ENCODE measurements around the gene RAB1A. TPM values are rescaled to one million over a fixed set of nuclear protein-coding genes. Genes with fewer than 3 reads are reported as not detected.

The RAB1A gene
- polyA plus RNA-seq, 1 donor (not counting 4 experiments of a cell fraction or from before 2014, with no cell fraction given), result 274 TPM

GRCh38 chr2:65159906-65160305, 30.0 kb upstream of the RAB1A start:
- TF ChIP-seq, protein P1, sequence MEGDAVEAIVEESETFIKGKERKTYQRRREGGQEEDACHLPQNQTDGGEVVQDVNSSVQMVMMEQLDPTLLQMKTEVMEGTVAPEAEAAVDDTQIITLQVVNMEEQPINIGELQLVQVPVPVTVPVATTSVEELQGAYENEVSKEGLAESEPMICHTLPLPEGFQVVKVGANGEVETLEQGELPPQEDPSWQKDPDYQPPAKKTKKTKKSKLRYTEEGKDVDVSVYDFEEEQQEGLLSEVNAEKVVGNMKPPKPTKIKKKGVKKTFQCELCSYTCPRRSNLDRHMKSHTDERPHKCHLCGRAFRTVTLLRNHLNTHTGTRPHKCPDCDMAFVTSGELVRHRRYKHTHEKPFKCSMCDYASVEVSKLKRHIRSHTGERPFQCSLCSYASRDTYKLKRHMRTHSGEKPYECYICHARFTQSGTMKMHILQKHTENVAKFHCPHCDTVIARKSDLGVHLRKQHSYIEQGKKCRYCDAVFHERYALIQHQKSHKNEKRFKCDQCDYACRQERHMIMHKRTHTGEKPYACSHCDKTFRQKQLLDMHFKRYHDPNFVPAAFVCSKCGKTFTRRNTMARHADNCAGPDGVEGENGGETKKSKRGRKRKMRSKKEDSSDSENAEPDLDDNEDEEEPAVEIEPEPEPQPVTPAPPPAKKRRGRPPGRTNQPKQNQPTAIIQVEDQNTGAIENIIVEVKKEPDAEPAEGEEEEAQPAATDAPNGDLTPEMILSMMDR (optimal IDR thresholded peaks at IDR 0.05 in 1 of 3, IDR thresholded peaks at IDR 0.05 in 1 of 3, conservative IDR thresholded peaks at IDR 0.05 in 1 of 3; ENCODE audit: extremely low read depth in 1 of 3, insufficient read depth in 2 of 3, low read length in 3 of 3), result no peak
- TF ChIP-seq EZH2 (IDR thresholded peaks at IDR 0.05; ENCODE audit: low read length), result no peak
- no peaks in the 10 kb centered on the region for H3K27me3 ChIP-seq (ENCODE audit: control insufficient read depth, extremely low read depth, insufficient read depth, low read length)
- H3K36me3 ChIP-seq (ENCODE audit: control insufficient read depth in 2 of 2, extremely low read depth in 1 of 2, insufficient read depth in 2 of 2, low read length in 2 of 2), result no peaks in the 10 kb centered on the region
- H3K79me2 ChIP-seq (ENCODE audit: control insufficient read depth, insufficient read depth, low read length), result no peaks in the 10 kb centered on the region
- no peak overlapping the region for H2AFZ ChIP-seq (ENCODE audit: control insufficient read depth, low read length)
- H3K4me2 ChIP-seq (ENCODE audit: control insufficient read depth, extremely low read depth, insufficient read depth, low read depth, low read length), result no peak overlapping the region
- dilution Hi-C loops (cut with MboI; ENCODE audit: extremely low pct_ligation_motif_present, low sequenced_read_pairs), result no loop called here
- no peaks in the 10 kb centered on the region for H4K20me1 ChIP-seq (ENCODE audit: control insufficient read depth, extremely low read depth, insufficient read depth, low read length)
- no peak for DNase-seq (ENCODE audit: low read depth, low spot score)
- no peaks in the 10 kb centered on the region for H3K9me3 ChIP-seq (ENCODE audit: control insufficient read depth, low read depth, low read length)
- H3K9me1 ChIP-seq (ENCODE audit: control insufficient read depth, extremely low read depth, insufficient read depth, low read length), result no peaks in the 10 kb centered on the region
- H3K27ac ChIP-seq (ENCODE audit: control insufficient read depth, insufficient read depth, low read length), result no peak overlapping the region
- no peak for FAIRE-seq
- no peak overlapping the region for H3K9ac ChIP-seq (ENCODE audit: control insufficient read depth, extremely low read depth, insufficient read depth, low read length)
- H3K4me1 ChIP-seq (ENCODE audit: control insufficient read depth, extremely low read depth, insufficient read depth, low read length), result no peaks in the 10 kb centered on the region
- no peak overlapping the region for H3K4me3 ChIP-seq (ENCODE audit: control insufficient read depth in 2 of 3, extremely low read depth in 1 of 3, insufficient read depth in 2 of 3, low read depth in 1 of 3, low read length in 3 of 3)

- dilution Hi-C loops (cut with MboI; ENCODE audit: extremely low pct_ligation_motif_present, low sequenced_read_pairs), result no loop called here
- Histone ChIP-seq H3K36me3 (ENCODE audit: control insufficient read depth in 2 of 2, extremely low read depth in 1 of 2, insufficient read depth in 2 of 2, low read length in 2 of 2) (no peaks in the 10 kb centered on the region), H3K27me3 (ENCODE audit: control insufficient read depth, extremely low read depth, insufficient read depth, low read length) (no peaks in the 10 kb centered on the region), H3K9me3 (ENCODE audit: control insufficient read depth, low read depth, low read length) (no peaks in the 10 kb centered on the region), H2AFZ (ENCODE audit: control insufficient read depth, low read length) (no peak overlapping the region), H3K9me1 (ENCODE audit: control insufficient read depth, extremely low read depth, insufficient read depth, low read length) (no peaks in the 10 kb centered on the region), H3K79me2 (ENCODE audit: control insufficient read depth, insufficient read depth, low read length) (no peaks in the 10 kb centered on the region), H4K20me1 (ENCODE audit: control insufficient read depth, extremely low read depth, insufficient read depth, low read length) (no peaks in the 10 kb centered on the region), H3K4me3 (ENCODE audit: control insufficient read depth in 2 of 3, extremely low read depth in 1 of 3, insufficient read depth in 2 of 3, low read depth in 1 of 3, low read length in 3 of 3) (no peak overlapping the region), H3K4me2 (ENCODE audit: control insufficient read depth, extremely low read depth, insufficient read depth, low read depth, low read length) (no peak overlapping the region), H3K4me1 (ENCODE audit: control insufficient read depth, extremely low read depth, insufficient read depth, low read length) (no peaks in the 10 kb centered on the region), H3K27ac (ENCODE audit: control insufficient read depth, insufficient read depth, low read length) (no peak overlapping the region), H3K9ac (ENCODE audit: control insufficient read depth, extremely low read depth, insufficient read depth, low read length) (no peak overlapping the region)
- DNase-seq (ENCODE audit: low read depth, low spot score) (no peak), FAIRE-seq (no peak)
- TF ChIP-seq, protein P1 (optimal IDR thresholded peaks at IDR 0.05 in 1 of 3, IDR thresholded peaks at IDR 0.05 in 1 of 3, conservative IDR thresholded peaks at IDR 0.05 in 1 of 3; ENCODE audit: extremely low read depth in 1 of 3, insufficient read depth in 2 of 3, low read length in 3 of 3), result no peak
- no peak for TF ChIP-seq EZH2 (IDR thresholded peaks at IDR 0.05; ENCODE audit: low read length)
These were observed 29.4 kb upstream of the RAB1A start for GRCh38 chr2:65159261-65159660.
